Measurements from ENCODE around the gene GJB1.

The GJB1 gene

GRCh38 chrX:71215338-71215912 is 7.6 kb upstream of the GJB1 start:
- no peak for DNase-seq

- no peak for DNase-seq
Measured at GRCh38 chrX:71216485-71216884, 6.5 kb upstream of the GJB1 start.

- no peak for DNase-seq
Measured at GRCh38 chrX:71217298-71217697, 5.7 kb upstream of the GJB1 start.

DNA sequence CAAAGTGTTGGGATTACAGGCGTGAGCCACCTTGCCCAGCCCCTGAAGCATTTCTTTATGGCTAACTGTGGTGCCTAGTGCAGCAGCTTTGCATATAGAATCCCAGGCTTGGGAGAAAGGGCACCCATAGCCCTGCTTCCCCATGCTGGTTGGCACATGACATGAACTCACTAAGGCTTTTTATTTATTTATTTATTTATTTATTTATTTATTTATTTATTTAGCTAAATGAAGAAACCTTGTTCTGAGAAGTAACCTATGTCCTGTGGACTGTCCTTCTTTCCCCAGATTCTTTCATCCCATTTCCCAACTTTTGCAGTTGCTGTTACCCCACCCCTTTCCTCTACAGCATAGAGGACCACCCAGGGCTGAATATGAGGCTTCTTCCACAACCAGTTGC is 1.9 kb upstream of the GJB1 start:
- DNase-seq, result no peak

GRCh38 chrX:71224098-71224708 is 1.2 kb downstream of the GJB1 start:
- DNase-seq, result no peak

GRCh38 chrX:71225009-71225408 is 2.0 kb downstream of the GJB1 start:
- no peak for DNase-seq

DNA sequence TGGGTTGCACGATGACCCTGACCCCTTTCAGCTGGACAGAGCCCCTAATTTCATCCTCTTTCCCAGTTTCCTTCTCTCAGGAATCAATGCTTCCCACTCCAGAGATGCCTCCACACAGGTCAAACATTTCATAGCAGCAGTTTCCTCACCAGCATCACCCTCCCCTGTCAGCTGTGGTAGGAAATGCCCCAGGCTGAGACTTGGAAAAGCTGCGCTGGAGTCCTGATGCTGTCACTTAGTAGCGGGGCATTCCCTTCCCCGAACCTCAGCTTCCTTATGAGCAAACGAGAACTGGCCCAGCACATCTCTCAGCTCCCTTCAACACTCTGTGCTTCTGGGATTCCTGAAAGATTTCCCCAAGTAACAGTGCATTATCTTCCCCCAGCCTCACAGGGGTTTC is 2.7 kb downstream of the GJB1 start:
- DNase-seq, result no peak

GRCh38 chrX:71227370-71228062 is 4.5 kb downstream of the GJB1 start:
- DNase-seq, result no peak

DNA sequence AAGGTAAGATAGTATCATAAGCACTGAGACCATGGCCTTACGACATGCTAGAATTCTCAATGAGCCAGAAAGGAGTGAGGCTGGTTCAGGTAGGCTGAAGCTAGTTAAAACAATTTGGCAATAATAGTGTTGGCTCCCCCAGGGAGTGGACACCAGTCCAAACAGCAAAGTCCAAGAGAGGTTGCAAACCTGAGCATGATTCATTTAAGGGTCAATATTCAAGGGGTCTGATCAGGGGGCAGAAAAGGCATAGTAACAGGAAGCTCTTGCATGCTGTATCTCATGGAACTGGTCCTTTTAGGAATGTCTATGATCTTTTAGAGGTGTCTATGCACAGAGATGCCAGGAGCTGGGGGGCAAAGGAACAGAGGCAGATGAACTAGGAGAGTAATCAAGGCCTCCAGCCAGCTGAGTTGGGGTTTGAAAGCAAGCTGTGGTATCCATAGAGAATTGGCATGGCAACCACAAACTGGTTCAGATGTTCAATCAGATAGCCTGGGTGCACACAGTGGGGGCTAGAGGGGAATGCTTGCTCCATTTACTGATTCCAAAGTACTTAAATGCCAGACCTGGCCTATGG is 5.1 kb downstream of the GJB1 start:
- DNase-seq, result no peak

GRCh38 chrX:71235482-71235881 is 12.5 kb downstream of the GJB1 start:
- no peak for DNase-seq

- no peak for DNase-seq
Measured at GRCh38 chrX:71236836-71237235, 13.8 kb downstream of the GJB1 start.

GRCh38 chrX:71239781-71240180 is 16.8 kb downstream of the GJB1 start:
- DNase-seq, result no peak

DNA sequence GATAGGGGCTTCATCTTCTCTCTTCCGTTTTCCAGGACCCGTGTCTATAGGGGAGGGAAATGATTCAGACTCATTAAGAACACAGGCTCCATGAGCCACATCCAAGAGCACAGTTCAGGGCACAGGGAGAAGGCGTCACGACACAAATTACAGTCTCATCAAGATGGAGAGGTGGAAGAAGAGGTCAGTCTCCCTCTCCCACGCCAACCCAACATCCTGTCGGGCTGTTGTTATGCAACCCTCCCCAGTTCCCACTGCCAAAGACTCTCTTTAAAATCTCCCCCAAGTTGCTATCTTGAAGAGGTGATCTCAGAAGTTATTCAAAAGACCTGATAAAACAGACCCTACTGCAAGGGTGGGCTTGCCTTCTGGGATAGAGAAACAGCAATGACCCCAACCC is 18.3 kb downstream of the GJB1 start:
- no peak for DNase-seq

GRCh38 chrX:71244359-71245128 is 21.5 kb downstream of the GJB1 start:
- DNase-seq, result no peak

GRCh38 chrX:71245159-71245558 is 22.1 kb downstream of the GJB1 start:
- DNase-seq, result no peak

DNA sequence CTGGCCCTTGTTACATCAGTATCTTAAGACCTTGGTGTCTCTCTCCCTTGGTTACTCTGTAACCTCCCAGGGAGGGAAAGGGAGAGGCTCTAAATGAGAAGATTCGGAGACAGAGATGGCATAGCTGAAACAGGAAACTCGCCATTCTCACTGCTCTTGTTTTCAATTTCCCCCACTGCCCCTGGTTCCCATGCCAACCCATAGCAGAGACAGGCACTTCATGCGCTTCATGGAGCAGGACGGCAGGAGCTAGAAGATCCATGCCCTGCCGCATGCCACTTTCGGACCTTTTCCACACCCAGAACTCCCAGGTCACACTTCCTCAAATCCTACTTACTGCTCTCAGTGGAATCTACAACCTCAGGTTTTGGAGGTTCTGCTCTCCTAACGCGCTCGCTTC is 27.8 kb downstream of the GJB1 start:
- no peak for DNase-seq

GRCh38 chrX:71251466-71251973 is 28.5 kb downstream of the GJB1 start:
- DNase-seq, result no peak

DNA sequence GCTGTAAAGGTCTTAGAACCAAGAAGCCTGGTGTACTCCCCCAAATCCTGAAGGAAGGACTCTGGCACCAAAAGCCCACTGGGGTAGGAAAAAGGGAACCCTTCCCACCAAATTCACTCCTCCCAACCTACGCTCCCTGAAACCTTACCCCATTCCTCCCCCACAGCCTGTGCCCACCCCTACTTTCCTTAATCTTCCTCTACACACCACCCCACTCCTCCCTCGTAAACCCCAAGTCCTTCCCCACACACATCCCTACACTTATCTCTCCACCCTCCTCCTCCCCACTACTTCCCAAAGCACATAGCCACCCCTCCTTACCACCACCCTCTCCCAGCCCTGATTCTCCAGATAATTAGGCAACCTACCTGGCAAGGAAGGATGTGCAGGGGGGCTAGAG is 29.2 kb downstream of the GJB1 start:
- no peak for DNase-seq

- DNase-seq, result no peak
Measured at GRCh38 chrX:71253253-71254091, 30.4 kb downstream of the GJB1 start.

- DNase-seq, result peak; percentile 72
Measured at GRCh38 chrX:71254092-71254963, 31.3 kb downstream of the GJB1 start, which contains the start of gene ZMYM3. Gene ZMYM3 (minus strand): TSS chrX:71254140. CDS start chrX:71253255, 885 bp downstream.

GRCh38 chrX:71256051-71256450 is 33.0 kb downstream of the GJB1 start:
- DNase-seq, result no peak
